NAMALWA (cell line): Measurements from ENCODE around the gene VGF.

ENCODE experiments used
- DNase-seq: peaks from one replicate; pipeline ENCODE4 v3.0.0-alpha.2; 2015; ENCODE audit warnings: low spot score

Gene VGF

DNA sequence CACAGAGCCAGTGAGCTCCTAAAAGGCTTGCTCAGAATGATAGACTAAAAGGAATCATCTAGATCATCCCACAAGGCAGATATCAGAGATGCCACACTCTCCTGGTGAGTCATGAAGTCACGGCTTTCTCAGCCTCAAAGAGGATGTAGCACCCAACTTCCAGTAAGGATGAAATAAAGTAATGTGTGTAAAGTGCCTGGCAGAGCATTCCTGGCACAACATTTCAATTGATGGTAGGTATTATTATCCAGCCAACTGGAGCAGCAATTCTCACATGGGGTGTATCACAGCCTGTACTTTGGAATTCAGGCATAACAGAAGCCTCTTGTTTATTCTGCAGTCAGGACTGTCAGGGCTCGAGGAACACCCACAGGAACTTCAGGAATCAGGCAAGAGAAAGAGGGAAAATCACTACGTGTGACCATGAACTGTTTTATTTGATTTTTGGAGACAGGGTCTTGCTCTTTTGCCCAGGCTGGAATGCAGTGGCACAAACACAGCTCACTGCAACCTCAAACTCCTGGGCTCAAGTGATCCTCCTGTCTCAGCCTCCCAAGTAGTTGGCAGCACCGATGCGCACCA lies 20.0 kb upstream of the VGF start:
- DNase-seq: no peak

DNA sequence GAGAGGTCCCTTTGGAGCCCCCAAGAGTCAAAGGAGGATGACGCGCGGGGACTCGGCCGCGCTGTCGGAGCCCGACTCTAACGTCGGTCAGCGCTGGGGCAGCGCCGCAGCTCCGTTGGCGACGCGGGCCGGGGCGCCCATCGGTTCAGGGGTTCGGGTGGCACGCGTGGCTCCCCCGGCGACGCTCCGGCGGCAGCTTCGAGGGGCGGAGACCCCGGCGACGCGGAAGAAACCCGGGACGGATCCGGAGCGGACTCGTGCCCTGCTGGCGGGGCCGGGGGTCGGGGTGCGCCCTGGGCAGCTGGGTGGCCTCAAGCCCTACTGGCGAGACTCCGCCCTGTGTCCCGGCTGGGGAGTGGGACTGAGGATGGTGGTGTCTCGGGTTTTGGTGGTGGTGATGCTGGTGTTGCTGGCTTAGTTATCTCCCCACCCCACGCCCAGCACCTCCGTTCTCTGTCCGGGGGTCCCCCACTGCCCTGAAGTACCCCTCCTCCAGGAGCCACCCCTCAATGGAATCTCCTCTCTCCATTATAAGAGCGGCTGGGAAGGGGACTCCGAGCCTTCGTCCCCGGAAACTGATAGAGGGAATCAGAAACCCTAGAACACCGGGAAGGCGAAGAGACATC lies 14.9 kb upstream of the VGF start, which contains the start of gene NAT16:
TSS of gene NAT16 (minus strand) at position 164 of the 626 bp plus-strand sequence. CDS start 5,486 bp downstream, outside the sequence.
- no peak for DNase-seq

DNA sequence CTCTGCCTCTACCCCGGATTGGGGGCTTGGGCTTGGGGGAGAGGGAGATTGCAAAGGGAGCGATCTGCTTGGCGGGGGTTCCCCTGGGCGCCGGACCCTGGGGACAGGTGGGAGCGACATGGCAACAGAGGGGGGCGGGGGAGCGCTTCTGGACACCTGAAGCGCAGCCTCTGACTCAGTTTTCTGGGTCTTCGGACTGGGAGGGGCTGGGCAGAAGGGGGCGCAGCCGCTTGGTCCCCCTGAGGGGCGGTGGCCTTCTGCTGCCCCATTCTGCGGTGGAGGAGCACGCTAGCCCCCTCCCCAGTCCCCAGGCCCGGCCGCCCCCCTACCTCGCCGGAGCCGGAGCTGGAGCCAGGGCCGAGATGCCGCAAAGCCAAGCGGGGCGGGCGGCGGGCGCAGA lies 14.3 kb upstream of the VGF start:
- no peak for DNase-seq

DNA sequence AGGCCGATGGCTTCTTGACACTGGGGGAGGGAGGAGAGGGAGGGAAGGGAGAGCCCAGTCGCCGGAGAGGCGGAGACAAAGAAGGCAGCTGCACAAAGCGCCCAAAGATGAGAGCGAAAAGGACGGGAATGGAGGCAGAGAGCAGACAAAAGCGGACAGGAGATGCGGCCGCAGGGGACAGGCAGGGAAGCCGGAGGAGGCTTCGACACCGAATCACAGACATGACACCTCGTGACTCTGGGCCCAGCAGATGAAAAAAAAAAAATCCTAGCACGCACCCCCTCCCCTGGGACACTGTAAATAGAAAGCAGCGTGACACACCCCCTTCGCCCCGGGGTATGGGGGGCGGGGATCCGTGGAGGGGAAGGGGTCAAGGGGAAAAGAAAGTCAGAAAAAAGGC lies 13.7 kb upstream of the VGF start:
- no peak for DNase-seq

DNA sequence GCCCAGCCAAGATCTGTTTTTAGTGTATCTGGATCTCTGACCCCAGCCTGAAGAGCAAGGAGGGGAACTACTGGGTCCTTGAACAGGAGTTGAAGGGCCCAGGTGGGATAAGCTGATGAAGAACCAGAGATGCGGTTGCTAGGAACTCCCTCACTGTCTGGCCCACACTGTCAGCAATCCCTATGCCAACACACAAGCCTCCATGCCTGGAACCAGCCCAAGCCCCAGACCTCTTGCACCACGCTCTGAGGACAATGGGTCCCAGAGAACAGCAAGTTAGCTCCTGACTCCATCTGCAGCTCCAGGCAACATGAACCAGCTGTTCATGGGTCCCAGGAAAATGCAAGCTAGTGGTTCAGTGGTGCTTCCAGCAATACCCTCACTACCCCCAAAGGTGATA lies 12.3 kb upstream of the VGF start:
- no peak for DNase-seq

DNA sequence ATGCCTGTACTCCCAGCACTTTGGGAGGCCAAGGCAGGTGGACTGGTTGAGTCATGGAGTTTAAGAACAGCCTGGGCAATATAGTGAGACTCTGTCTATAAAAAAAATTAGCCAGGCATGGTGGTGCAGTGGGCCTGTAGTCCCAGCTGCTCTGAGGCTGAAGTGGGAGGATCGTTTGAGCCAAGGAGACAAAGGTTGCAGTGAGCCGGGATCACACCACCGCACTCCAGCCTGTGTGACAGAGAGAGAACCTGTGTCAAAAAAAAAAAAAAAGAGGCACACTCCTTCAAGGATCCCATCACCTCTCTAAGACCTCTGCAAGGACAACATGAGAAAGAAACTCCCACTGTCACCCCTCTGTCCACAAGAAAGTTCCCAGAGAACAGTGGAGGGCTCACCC lies 10.3 kb upstream of the VGF start:
- no peak for DNase-seq

DNA sequence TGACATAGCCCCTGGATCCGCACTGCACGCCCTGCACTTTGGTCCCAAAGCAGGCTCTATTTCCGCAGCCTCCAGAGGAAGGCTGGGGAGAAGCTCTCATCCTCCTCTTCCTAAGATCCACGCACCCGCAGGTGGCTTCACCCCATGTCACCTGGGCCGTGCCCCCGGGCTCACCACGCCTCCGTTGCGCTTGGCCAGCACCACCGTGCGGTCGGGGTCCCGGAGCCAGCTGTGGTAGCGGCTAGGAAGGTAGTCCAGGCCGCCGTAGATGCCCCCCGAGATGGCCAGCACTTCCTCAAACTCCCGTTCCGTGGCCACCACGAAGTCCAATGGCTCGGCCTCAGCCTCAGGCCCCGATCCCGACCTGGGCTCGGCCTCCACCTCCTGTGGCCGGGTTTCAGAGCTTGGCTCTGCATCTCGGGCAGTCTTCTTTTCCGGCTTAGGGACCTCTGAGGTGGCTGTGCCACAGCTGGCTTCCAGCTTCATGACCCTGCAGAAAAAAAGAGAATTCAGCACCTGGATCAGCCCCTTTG lies 9.0 kb upstream of the VGF start:
- peak; percentile 45 for DNase-seq

DNA sequence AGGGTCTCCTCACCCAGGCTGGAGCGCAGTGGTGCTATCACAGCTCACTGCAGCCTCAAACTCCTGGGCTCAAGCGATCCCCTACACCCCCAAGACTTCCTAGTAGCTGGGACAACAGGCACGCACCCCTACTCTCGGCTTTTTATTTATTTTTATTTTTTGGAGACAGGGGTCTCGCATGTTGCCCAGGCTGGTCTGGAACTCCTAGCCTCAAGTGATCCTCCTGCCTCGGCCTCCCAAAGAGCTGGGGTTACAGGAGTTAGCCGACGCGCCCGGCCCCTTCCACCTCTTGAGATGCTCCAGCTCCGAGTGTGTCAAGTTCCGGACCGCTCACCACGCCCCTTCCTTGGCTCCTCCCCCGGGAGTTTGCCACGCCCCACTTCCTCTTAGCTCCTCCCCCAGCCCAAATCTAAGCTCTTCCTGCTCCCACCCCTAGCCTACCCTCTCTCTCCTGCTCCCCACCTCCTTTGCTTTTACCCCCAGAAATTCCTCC lies 8.4 kb upstream of the VGF start:
- DNase-seq: peak; percentile 76

DNA sequence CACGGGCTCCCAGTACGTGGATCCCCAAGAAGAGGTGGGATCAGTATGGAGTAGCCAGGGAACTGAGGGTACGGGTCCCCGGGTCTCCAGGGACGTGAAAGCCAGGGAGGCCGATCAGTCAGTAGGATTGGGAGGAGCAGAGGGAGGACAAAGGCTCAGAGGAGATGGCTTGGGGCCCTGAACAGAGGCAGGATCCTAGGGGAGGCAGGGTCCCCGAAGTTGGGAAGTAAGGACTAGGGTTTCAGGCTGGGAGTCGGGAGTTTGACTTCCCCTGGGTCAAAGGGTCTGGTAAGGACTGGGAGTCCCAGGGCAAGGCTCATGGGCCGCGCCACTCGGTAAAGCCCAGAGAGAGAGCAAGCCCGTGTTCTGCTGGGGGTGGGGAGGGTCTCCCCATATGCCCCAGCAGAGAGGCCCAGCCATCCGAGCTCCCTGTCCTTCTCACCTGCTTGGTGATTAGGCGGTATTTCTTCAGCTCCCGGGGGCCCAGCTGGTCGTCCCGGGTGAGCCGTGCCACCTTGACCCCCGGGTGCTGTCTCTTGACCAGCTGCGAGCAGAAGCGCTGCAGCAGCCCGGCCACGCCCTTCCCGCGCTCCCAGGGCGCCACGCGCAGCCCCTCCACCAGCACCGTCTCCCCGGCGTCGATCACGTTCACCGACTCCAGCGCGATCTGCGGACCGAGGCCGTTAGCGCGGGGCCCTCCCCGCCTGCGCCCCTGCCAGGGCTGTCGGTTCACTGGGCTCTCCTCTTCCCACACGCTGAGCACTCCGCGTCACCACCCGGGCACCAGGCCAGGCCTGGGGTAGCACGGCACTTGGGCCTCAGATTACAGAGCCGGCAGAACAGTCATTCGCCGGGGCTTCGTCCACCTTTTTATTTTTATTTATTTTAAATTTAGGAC lies 7.7 kb upstream of the VGF start:
- DNase-seq: no peak

DNA sequence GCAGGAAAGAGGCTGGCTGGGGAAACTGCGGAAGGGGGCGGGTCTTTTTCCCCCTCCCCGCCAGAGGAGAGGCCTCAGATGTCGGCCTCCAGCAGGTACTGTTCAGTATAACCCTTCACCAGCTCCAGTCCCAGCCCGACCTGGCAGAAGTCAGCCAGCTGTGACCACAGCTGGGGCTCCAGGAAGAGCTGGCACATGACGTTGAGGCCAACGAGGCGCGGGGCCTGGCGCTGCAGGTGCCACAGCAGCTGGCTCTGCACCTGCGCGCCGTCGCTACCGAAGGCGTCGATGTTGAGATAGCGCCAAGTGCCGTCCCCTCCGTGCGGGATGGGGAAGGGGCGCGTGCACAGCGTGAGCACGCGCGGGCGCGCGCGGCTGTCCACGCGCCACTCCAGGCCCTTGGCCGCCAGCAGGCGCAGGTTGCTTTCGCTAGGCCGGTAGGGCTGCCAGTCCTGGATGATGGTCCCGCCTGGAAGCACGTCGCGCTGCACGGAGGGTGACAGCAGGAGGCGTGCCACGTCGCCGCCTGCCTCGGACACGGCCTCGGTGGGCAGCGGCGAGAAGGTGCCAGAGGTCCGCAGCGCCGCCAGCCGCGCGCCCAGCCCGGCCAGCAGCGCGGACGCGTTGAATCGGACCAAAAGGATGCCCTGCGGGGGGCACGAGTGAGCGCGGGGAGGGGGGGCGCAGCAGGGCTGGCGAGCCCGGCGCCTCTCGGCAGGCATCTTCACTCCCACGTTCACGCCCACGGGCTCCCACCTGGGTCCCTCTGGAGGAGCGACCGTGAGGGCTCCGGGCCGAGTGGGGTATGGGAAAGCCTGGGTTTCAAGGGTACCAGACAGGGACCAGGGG lies 6.9 kb upstream of the VGF start:
- DNase-seq: peak; percentile 85

DNA sequence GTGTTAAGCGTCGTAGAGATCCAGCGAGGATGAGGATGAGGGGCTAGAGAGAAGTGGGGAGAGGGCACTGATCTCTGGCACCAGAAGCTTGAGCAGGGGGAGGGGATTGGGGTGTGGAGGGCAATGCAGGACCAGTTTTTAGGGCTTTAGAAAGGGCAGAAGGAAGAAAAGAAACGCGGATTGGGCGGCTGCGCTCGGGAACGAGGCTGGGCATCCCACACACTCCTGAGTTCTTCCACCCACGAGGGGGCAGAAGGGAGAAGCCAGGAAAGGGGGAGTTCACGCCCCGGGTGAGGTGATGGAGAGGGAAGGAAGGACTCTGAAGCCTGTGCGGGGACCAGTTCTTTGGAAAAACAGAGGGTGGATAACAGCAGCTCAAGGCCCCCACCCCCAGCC lies 6.1 kb upstream of the VGF start:
- DNase-seq: no peak

DNA sequence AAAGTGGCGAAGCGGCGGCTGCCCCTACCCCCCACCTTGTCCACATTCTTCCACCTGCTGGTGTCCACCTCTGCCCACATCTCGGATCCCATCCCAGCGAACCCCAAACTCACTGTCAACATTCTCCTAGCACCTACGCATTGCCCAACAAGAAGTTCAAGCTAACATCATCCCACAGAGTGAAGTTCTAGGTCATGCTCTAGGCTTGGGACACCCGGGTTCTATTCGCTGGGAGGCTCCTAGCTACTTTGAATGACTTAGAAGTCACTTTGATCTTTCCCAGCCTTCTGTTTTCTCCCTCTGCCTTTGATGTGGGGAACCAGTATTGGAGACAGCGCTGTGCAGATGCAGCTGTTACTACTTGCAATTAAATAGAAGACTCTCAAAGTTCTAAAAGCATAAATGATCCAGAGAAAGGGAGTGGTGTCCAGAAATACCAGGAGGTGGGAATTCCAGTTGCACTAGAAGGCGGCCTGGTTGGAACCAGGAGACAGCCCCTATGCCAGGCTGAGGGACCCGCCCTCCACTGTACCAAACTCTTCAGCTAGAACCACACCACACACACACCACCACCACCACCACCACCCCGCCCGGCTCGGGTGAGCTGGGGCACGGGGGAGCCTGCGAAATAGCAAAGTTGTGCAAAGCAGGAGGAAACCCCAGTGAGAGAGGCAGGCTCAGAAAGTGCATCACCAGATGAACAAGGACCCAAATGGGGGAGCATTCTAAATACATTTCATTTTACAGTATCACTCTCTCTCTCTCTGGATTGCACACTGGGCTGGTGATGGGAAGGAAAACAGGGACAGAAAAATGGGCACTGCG lies 5.5 kb upstream of the VGF start:
- no peak for DNase-seq

DNA sequence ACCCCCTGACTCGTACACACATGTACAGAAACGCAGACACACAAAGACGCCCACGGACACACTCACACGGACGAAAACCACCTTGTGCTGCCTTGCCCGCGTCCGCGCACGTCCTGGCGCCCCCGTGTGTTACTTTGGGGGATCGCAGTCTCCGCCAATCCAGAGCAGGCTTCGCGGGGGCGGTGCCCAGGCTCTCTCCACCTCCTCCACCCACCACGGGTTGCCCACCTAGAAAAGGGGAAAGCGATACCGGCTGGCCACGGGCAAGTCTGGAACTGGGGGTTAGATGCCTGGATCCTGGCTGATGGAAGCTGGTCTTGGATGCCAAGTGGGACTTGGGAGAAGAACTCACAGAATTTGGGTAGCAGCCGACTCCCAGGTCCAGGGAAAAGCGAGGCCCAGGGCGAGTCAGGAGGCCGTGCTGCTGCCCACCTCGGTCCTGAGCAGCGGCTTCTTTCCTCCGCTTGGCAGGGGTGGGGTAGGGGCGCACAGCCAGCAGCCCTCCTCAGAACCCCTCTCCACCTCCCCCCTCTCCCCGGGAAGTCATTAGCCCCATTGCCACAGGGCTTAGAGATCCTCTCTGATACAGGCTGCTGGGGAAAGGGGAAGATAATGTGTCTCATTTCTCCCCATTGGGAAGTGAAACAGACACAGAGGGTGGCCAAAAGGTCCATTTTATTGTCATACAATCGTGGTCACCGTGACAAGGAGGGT lies 4.6 kb upstream of the VGF start:
- DNase-seq: peak; percentile 89

DNA sequence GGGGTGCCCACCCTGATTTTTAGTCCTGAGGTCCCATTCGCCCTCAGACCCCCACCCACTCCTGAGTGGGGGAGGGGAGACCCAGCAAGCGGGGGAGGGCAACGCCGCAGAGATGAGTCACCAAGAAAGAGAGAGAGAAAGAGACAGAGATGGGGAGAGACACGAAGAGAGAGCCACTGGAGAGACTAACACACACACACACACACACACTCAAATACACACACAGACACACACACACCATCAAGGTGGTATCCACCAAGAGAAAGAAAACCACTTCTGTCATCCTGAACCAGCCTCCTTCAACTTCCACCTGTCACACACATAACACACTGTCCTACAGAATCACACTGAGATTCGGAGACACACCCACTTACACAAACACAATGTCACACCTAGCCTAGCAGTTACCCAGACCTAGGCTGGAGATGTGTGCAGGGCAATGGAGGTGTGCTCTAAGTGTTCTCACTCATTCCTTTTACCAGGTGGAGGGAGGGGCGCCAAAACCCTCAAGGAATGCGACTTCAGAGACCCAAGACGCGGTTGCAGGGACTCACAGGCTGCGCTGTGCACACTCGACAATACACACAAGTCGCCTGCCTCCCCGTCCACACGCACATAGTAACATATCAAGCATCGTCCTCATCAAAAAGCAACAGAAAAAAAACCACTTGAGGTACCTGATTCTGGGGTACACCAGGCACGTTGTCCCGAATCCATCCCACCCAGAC lies 3.9 kb upstream of the VGF start:
- no peak for DNase-seq

DNA sequence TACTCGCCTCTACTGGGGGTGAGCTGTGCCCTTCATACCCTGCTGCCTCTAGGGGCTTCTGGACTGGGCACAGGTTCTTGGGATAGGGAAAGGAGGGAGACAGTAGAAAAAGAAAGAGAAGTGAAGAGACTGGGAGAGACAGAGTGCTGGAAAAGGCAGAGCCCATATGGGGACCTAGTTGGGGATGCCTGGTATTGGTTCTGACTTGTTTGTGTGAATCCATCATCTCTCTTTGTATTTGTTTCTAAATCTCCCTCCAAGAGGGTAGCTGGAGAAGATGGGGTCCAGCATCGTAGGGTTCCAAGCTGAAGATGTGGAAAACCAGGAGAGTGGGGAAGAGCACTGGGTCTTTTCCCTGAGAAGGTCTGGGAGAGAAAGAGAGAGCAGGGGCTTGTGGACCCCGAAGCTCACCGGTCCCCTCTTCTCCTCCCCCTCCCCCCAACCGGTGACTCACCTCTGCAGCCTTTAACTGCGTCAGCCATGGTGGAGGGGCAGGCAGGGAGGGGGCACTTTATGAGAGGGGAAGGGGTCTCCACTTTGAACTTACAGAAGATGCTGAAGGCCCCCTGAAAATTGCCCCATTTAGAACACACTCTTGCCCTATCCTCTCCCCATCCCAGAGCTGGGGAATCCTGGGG lies 3.2 kb upstream of the VGF start:
- no peak for DNase-seq

DNA sequence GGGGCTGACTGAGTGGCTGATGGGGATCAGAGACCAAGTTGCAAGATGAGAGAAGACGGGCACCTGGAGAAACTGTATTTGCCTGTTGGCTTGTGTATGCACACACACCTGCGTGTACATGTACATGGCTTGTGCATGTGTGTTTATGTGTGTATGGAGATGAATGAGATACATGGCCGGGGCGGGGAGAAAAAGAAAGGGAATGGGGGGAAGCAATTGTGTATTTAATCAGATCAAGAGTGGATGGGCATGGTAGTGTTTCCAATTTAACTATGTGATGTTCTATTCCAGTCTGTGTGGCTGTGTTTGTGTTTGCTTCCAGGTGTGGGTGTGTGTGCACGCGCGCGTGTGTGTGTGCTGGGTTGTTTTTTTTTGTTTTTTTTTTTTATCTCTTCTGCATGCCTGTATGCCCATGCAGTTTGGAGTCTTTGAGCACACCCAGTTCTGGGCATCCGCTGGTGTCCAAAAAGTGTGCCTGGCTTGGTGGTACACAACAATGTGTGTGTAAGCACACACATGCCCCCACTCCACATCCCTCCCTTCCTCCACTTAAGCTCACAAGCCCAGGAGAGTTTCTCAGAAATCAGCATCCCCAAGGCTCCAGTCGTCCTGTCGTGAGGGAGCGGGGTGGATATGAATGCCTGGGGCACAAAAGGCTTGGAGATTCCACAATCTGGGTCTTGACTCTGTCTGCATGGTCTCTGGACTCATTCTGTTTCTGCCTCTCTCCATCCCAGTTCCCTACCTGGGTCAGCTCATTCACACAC lies 2.5 kb upstream of the VGF start:
- peak; percentile 49 for DNase-seq

DNA sequence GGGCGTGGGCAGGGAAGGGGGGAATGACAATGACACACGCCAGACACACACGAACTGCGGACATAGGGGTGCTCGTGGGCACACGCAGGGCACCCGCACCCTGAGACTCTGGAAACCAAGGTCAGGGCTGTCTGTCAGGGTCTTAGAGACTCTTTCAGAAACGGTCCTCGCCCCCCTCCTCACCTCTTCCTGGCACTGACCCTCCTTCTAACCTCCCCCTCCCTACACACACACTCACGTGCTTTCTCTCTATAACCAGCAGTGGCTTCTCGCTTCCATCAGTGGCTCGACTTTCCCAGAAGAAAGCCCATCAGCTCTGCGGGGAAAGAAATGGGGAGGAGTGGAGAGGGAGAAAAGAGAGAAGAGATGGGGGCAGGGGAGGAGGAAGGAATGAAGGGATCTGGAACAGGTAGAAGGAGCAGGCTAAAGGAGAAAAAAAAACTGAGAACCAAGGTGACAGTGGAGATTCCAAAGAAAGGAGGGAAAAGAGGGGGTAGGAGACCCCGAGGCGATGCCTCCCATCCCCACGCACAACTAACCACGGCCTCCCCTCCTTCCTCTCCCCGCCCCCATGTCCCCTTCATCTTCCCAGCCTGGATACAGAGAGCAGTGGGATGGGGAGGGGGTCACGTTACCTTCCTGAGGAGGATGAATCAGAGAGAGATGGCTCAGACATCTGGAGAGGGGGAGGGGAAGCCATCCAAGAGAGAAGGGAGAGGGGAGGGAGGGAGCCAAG lies 1.7 kb upstream of the VGF start:
- DNase-seq: no peak

DNA sequence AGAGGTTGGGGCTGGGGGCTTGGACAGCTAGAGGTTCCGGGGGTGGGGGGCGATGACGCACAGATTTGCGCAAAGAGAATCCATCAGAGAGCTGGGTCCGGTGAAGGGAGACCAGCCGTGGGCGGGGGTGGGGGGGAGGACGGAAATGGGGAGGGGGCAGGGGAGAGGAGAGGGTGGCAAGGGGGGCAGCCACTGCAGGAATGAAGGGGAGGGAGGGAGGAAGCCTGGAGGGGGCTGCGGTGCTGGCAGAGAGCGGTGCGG lies 1.2 kb upstream of the VGF start:
- DNase-seq: no peak
